Cardiac fibroblast (primary cell): ENCODE data around the gene CAMK2D.

Experiments
- DNase-seq, 2 donors: peaks; one replicate each; pipeline versions ENCODE4 v3.0.0 to v3.0.0-alpha.2; 2010; ENCODE audit warnings: low read depth in 2 of 2
- H3K4me3 ChIP-seq, 2 donors: replicated peaks in 1 of 2; 1 replicate in 1 of 2; 2 replicates in 1 of 2; pipeline ENCODE4 v1.5.1; 2011; ENCODE audit warnings: low read depth in 2 of 2, low read length in 2 of 2, mild to moderate bottlenecking in 2 of 2, moderate library complexity in 1 of 2
- CTCF ChIP-seq: IDR thresholded peaks from one replicate; pipeline ENCODE4 v1.5.1; 2011; ENCODE audit warnings: low read depth, mild to moderate bottlenecking, low read length, inconsistent platforms

Gene CAMK2D

GRCh38 chr4:113411496-113411938, 350.0 kb downstream of the CAMK2D start:
- no peak overlapping the region for H3K4me3 ChIP-seq
- peak; percentile 36 for TF ChIP-seq CTCF
- peak; percentile 83 to 91 for DNase-seq

DNA sequence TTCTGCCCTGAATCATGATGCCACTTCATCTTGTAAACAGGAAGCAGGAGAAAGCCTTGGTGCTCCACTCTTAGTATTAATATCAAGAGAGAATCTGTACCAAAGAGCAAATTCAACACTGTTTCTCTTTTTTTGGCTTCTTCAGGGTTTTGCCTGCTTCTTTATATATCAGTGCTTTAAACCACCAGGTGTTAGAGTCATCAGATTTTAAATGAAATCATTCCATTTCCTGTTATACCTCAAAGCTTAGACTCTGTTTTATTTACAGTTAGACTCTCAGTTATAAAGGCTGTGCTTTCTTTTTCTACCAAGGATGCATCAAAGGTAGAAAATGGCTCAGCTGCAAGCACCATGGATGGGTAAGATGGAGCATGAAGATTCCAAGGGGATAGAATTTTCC, 350.9 kb downstream of the CAMK2D start:
- TF ChIP-seq CTCF: no peak
- no peak for DNase-seq
- H3K4me3 ChIP-seq: no peak overlapping the region

DNA sequence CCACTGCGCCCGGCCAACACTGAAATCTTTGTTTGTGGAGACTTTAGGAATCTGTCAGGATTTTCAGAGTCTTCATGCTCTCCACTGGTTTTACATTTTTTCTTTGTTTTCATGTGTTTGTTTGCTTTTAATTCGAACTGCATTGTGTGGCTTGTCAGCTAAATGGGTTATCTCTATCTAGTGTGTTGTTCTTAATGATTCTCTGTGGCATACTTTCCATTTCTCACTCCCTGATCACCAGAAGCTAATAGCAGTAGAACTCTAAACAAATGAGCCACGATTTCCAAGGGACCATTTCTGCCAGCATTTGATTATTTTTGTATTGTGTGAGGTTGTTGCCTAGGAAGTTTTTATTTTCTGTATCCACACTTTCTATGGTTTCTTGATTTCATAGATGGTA, 352.4 kb downstream of the CAMK2D start:
- DNase-seq: peak in 1 of 2 donors; percentile 5
- no peak for TF ChIP-seq CTCF
- H3K4me3 ChIP-seq: no peak overlapping the region

GRCh38 chr4:113407409-113407808, 354.1 kb downstream of the CAMK2D start:
- H3K4me3 ChIP-seq: no peak overlapping the region
- TF ChIP-seq CTCF: no peak
- DNase-seq: no peak

GRCh38 chr4:113406723-113407016, 354.9 kb downstream of the CAMK2D start:
- TF ChIP-seq CTCF: no peak
- no peak for DNase-seq
- H3K4me3 ChIP-seq: no peak overlapping the region

GRCh38 chr4:113405874-113406722, 355.4 kb downstream of the CAMK2D start:
- no peak for TF ChIP-seq CTCF
- H3K4me3 ChIP-seq: no peak overlapping the region
- DNase-seq: no peak

- DNase-seq: peak in 1 of 2 donors; percentile 63
- no peak for TF ChIP-seq CTCF
- H3K4me3 ChIP-seq: no peak overlapping the region
These were observed 356.7 kb downstream of the CAMK2D start for GRCh38 chr4:113404841-113405240.
